Measurements from ENCODE around the gene PHF21A.

Gene PHF21A

DNA sequence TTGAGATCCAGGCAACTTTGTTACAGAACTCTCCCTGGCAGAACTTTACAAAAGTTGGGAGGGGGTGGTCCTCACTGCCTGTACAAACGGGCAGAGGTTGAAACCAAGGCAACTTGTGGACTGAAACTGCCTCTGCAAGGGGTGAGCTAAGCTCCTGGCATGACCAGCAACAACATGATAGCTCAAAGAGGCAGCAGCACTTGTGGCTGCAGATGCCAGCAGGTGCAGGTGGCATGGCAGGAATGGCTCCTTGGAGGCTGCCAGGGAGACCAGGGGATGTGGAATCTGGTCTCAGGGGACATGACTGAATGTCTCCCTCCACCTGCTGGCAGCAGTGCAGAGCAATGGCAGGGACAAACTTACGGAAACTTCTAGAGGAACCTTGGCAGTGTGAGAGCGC, 38.8 kb upstream of the PHF21A start (continued):
- TF ChIP-seq TSHZ2 (CRISPR knock-in tag; IDR thresholded peaks at IDR 0.05) = no peak
- TF ChIP-seq, protein P1, sequence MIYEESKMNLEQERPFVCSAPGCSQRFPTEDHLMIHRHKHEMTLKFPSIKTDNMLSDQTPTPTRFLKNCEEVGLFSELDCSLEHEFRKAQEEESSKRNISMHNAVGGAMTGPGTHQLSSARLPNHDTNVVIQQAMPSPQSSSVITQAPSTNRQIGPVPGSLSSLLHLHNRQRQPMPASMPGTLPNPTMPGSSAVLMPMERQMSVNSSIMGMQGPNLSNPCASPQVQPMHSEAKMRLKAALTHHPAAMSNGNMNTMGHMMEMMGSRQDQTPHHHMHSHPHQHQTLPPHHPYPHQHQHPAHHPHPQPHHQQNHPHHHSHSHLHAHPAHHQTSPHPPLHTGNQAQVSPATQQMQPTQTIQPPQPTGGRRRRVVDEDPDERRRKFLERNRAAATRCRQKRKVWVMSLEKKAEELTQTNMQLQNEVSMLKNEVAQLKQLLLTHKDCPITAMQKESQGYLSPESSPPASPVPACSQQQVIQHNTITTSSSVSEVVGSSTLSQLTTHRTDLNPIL (CRISPR knock-in tag; IDR thresholded peaks at IDR 0.05; ENCODE audit: low read depth) = no peak
- no peak for TF ChIP-seq BACH2 (CRISPR knock-in tag; IDR thresholded peaks at IDR 0.05; ENCODE audit: borderline replicate concordance)
- TF ChIP-seq, protein P2, sequence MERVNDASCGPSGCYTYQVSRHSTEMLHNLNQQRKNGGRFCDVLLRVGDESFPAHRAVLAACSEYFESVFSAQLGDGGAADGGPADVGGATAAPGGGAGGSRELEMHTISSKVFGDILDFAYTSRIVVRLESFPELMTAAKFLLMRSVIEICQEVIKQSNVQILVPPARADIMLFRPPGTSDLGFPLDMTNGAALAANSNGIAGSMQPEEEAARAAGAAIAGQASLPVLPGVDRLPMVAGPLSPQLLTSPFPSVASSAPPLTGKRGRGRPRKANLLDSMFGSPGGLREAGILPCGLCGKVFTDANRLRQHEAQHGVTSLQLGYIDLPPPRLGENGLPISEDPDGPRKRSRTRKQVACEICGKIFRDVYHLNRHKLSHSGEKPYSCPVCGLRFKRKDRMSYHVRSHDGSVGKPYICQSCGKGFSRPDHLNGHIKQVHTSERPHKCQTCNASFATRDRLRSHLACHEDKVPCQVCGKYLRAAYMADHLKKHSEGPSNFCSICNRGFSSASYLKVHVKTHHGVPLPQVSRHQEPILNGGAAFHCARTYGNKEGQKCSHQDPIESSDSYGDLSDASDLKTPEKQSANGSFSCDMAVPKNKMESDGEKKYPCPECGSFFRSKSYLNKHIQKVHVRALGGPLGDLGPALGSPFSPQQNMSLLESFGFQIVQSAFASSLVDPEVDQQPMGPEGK (CRISPR knock-in tag; IDR thresholded peaks at IDR 0.05; ENCODE audit: borderline replicate concordance) = no peak

- ATAC-seq = no peak
- TF ChIP-seq ZC3H10 (CRISPR knock-in tag; IDR thresholded peaks at IDR 0.05) (no peak), ARNTL (CRISPR knock-in tag; IDR thresholded peaks at IDR 0.05; ENCODE audit: borderline replicate concordance, low read depth) (no peak), ZNF8 (CRISPR knock-in tag; IDR thresholded peaks at IDR 0.05) (no peak), TOX (CRISPR knock-in tag; IDR thresholded peaks at IDR 0.05; ENCODE audit: borderline replicate concordance) (no peak), OSR1 (CRISPR knock-in tag; IDR thresholded peaks at IDR 0.05) (no peak), ISL1 (CRISPR knock-in tag; IDR thresholded peaks at IDR 0.05) (no peak), TCF4 (CRISPR knock-in tag; IDR thresholded peaks at IDR 0.05; ENCODE audit: borderline replicate concordance) (no peak), BACH2 (CRISPR knock-in tag; IDR thresholded peaks at IDR 0.05; ENCODE audit: borderline replicate concordance) (no peak), ZFP30 (CRISPR knock-in tag; IDR thresholded peaks at IDR 0.05) (no peak), ZNF565 (CRISPR knock-in tag; conservative IDR thresholded peaks at IDR 0.05; ENCODE audit: low read depth) (no peak), ZNF70 (CRISPR knock-in tag; IDR thresholded peaks at IDR 0.05) (no peak), GLIS3 (CRISPR knock-in tag; IDR thresholded peaks at IDR 0.05) (no peak), PPARA (CRISPR knock-in tag; IDR thresholded peaks at IDR 0.05; ENCODE audit: borderline replicate concordance) (no peak), SNAI2 (CRISPR knock-in tag; IDR thresholded peaks at IDR 0.05) (no peak)
Observed at GRCh38 chr11:46159680-46160079, 38.4 kb upstream of the PHF21A start.

- TF ChIP-seq ESRRG (CRISPR knock-in tag; IDR thresholded peaks at IDR 0.05) = no peak
- TF ChIP-seq CSDC2 (CRISPR knock-in tag; IDR thresholded peaks at IDR 0.05) = no peak
- TF ChIP-seq CSRNP3 (CRISPR knock-in tag; IDR thresholded peaks at IDR 0.05) = no peak
- TF ChIP-seq PPARA (CRISPR knock-in tag; IDR thresholded peaks at IDR 0.05; ENCODE audit: borderline replicate concordance) = no peak
- TF ChIP-seq ZNF8 (CRISPR knock-in tag; IDR thresholded peaks at IDR 0.05) = no peak
- TF ChIP-seq GLIS3 (CRISPR knock-in tag; IDR thresholded peaks at IDR 0.05) = no peak
- TF ChIP-seq, protein P1 (CRISPR knock-in tag; IDR thresholded peaks at IDR 0.05; ENCODE audit: low read depth) = no peak
- TF ChIP-seq POU6F1 (CRISPR knock-in tag; IDR thresholded peaks at IDR 0.05; ENCODE audit: borderline replicate concordance, low read depth) = no peak
- no peak for TF ChIP-seq ZFP30 (CRISPR knock-in tag; IDR thresholded peaks at IDR 0.05)
- no peak for TF ChIP-seq ZFP3 (CRISPR knock-in tag; IDR thresholded peaks at IDR 0.05)
- TF ChIP-seq, protein P2 (CRISPR knock-in tag; IDR thresholded peaks at IDR 0.05; ENCODE audit: borderline replicate concordance) = no peak
- TF ChIP-seq ZNF70 (CRISPR knock-in tag; IDR thresholded peaks at IDR 0.05) = no peak
- no peak for ATAC-seq
Observed at GRCh38 chr11:46149826-46150225, 28.6 kb upstream of the PHF21A start.

Measured in SK-N-SH treated with all-trans-retinoic acid at 6 μM for 48 hours (cell line).